Nephron (organoid): ENCODE results near the gene FOXO3.

ENCODE experiments used
- H3K27ac Mint-ChIP-seq, 3 experiments: 2 replicates each; pipeline ENCODE4 v1.8.0; 2020; ENCODE audit warnings: mixed read lengths in 3 of 3, mild to moderate bottlenecking in 2 of 3, moderate library complexity in 1 of 3
- H3K27me3 Mint-ChIP-seq: 2 replicates; pipeline ENCODE4 v1.8.0; 2021; ENCODE audit warnings: low read depth, mild to moderate bottlenecking, moderate library complexity, mixed read lengths
- H3K36me3 Mint-ChIP-seq: 2 replicates; pipeline ENCODE4 v1.8.0; 2020; ENCODE audit warnings: low read depth, mixed read lengths
- H3K4me1 Mint-ChIP-seq: 2 replicates; pipeline ENCODE4 v1.8.0; 2020; ENCODE audit warnings: mixed read lengths
- H3K4me3 Mint-ChIP-seq, 3 experiments: 2 replicates each; pipeline ENCODE4 v1.8.0; 2020; ENCODE audit warnings: mild to moderate bottlenecking in 3 of 3, mixed read lengths in 3 of 3, moderate library complexity in 2 of 3
- H3K9me3 Mint-ChIP-seq: 2 replicates; pipeline ENCODE4 v1.8.0; 2020; ENCODE audit warnings: mixed read lengths
- TF ChIP-seq, protein P1 (sequence below), 3 experiments: fragments of 200-600 bp; sonication (generic); IDR thresholded peaks; one replicate each; pipeline ENCODE4 v1.5.0; 2021; ENCODE audit warnings: antibody characterized with exemption in 3 of 3; ENCODE audit not compliant: unreplicated experiment in 3 of 3

Gene FOXO3

GRCh38 chr6:108543175-108543940 lies 17.4 kb upstream of the FOXO3 start:
- Mint-ChIP-seq H3K27ac (no peak overlapping the region), H3K27me3 (peaks cover 8% of the 10 kb centered on the region), H3K36me3 (no peaks in the 10 kb centered on the region), H3K4me3 (no peak overlapping the region), H3K9me3 (no peaks in the 10 kb centered on the region), H3K4me1 (no peaks in the 10 kb centered on the region)
- TF ChIP-seq, protein P1, sequence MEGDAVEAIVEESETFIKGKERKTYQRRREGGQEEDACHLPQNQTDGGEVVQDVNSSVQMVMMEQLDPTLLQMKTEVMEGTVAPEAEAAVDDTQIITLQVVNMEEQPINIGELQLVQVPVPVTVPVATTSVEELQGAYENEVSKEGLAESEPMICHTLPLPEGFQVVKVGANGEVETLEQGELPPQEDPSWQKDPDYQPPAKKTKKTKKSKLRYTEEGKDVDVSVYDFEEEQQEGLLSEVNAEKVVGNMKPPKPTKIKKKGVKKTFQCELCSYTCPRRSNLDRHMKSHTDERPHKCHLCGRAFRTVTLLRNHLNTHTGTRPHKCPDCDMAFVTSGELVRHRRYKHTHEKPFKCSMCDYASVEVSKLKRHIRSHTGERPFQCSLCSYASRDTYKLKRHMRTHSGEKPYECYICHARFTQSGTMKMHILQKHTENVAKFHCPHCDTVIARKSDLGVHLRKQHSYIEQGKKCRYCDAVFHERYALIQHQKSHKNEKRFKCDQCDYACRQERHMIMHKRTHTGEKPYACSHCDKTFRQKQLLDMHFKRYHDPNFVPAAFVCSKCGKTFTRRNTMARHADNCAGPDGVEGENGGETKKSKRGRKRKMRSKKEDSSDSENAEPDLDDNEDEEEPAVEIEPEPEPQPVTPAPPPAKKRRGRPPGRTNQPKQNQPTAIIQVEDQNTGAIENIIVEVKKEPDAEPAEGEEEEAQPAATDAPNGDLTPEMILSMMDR (IDR thresholded peaks at IDR 0.05; ENCODE audit: unreplicated experiment in 3 of 3), result no peak

GRCh38 chr6:108544606-108545005 lies 16.1 kb upstream of the FOXO3 start:
- Mint-ChIP-seq H3K36me3 (no peaks in the 10 kb centered on the region), H3K4me1 (no peaks in the 10 kb centered on the region), H3K27me3 (peaks cover 8% of the 10 kb centered on the region), H3K27ac (no peak overlapping the region), H3K9me3 (no peaks in the 10 kb centered on the region), H3K4me3 (no peak overlapping the region)
- TF ChIP-seq, protein P1 (IDR thresholded peaks at IDR 0.05; ENCODE audit: unreplicated experiment in 3 of 3), result no peak

DNA sequence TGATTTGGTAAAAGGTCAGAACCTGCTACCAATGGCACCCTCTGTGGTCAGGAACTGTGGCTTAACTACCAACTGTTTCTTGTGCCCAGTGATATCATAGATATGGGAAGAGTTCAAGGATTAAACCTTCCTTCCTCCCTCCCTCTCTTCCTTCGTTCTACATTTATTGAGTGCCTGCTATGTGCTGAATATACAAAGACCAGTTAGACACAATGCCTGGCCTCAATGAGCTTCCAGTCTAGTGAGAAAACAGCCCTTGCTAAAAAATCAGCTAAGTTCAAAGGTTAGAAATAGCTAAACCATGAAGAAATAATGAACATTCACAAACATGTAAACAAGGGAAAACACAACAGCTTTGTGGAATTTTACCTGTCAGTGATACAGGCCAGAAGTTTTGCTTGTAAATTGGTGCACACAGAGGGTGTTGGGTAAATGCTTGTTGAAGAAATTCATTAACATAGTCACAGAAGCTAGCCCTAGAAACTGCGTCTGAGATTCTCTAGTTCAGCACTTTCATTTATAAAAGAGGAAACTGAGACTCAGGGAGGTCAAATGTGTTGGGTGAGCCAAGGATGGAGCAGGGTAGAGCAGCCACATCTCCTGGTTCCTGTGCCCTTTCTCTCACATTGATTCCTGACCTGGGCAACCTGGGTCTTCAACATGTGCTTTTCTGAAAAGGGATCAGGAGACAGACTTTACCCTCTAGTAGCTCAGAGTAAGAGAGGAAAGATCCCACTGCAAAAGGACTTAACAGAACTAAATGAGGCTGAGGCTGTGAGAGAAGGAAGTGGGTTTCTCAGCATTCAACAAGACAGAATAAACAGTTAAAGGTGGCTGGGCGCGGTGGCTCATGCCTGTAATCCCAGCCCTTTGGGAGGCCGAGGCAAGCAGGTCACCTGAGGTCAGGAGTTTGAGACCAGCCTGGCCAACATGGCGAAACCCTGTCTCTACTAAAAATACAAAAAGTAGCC lies 14.4 kb upstream of the FOXO3 start:
- no peaks in the 10 kb centered on the region for H3K9me3 Mint-ChIP-seq
- no peaks in the 10 kb centered on the region for H3K36me3 Mint-ChIP-seq
- H3K27me3 Mint-ChIP-seq, result peaks cover 8% of the 10 kb centered on the region
- H3K27ac Mint-ChIP-seq, result no peak overlapping the region
- TF ChIP-seq, protein P1 (IDR thresholded peaks at IDR 0.05; ENCODE audit: unreplicated experiment in 3 of 3), result no peak
- peaks cover 10% of the 10 kb centered on the region for H3K4me1 Mint-ChIP-seq
- no peak overlapping the region for H3K4me3 Mint-ChIP-seq

GRCh38 chr6:108549241-108549640 lies 11.5 kb upstream of the FOXO3 start:
- peaks cover 10% of the 10 kb centered on the region for H3K4me1 Mint-ChIP-seq
- H3K4me3 Mint-ChIP-seq, result no peak overlapping the region
- H3K27me3 Mint-ChIP-seq, result peaks cover 3% of the 10 kb centered on the region
- no peak overlapping the region for H3K27ac Mint-ChIP-seq
- H3K9me3 Mint-ChIP-seq, result no peaks in the 10 kb centered on the region
- TF ChIP-seq, protein P1 (IDR thresholded peaks at IDR 0.05; ENCODE audit: unreplicated experiment in 3 of 3), result no peak
- no peaks in the 10 kb centered on the region for H3K36me3 Mint-ChIP-seq

DNA sequence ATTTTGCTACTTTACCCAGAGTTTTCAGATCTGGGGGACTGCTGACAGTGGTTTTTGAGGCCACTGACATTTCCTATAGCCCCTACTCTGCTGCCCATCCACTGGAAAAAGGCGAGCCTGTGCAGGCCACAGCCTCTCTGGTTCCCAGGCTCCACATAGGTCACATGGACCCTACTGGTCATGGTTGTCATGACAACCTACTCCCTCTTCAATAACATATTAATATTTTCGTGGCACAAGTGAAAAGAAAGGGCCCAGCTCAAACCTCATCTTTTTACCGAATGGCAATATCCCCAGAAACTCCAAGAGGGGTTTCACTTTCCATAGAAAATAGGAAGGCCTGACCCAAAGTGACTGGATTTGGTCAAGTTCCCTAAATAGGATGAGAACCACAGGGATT lies 11.0 kb upstream of the FOXO3 start:
- TF ChIP-seq, protein P1 (IDR thresholded peaks at IDR 0.05; ENCODE audit: unreplicated experiment in 3 of 3), result no peak
- peaks cover 3% of the 10 kb centered on the region for H3K27me3 Mint-ChIP-seq
- no peak overlapping the region for H3K4me3 Mint-ChIP-seq
- H3K36me3 Mint-ChIP-seq, result no peaks in the 10 kb centered on the region
- H3K9me3 Mint-ChIP-seq, result no peaks in the 10 kb centered on the region
- peaks cover 10% of the 10 kb centered on the region for H3K4me1 Mint-ChIP-seq
- no peak overlapping the region for H3K27ac Mint-ChIP-seq
